Measurements from ENCODE around the gene HPS1. TPM values are rescaled to one million over a fixed set of nuclear protein-coding genes. Genes with fewer than 3 reads are reported as not detected.

HPS1 gene
- 13.0 and 28.1 TPM in 2 replicates for total RNA-seq

GRCh38 chr10:98446661-98447221 is at the start of gene HPS1:
HPS1 (minus strand) TSS chr10:98446935; CDS start chr10:98443240, 3,695 bp downstream.

GRCh38 chr10:98414932-98415730 is 31.6 kb downstream of the HPS1 start, which contains the start of gene PYROXD2:
PYROXD2 (minus strand) TSS chr10:98415182; CDS start chr10:98415135, 47 bp downstream.

Other genes with a start within 250 kb of the HPS1 start
- 0.49 and 1.5 TPM in 2 replicates for gene LOXL4, start 178.7 kb downstream of the HPS1 start, total RNA-seq
- 1.6 and 7.0 TPM in 2 replicates for gene PYROXD2, start 31.8 kb downstream of the HPS1 start, total RNA-seq